Choroid plexus epithelial cell (primary cell): ENCODE measurements around the gene CPT1C.

Source experiments
- DNase-seq: peaks from one replicate; pipeline ENCODE4 v3.0.0-alpha.2; 2010; ENCODE audit warnings: low read depth
- H3K4me3 ChIP-seq: 2 replicates; pipeline ENCODE4 v1.5.1; 2011; ENCODE audit warnings: low read depth, mild to moderate bottlenecking, control low read depth, low read length, moderate library complexity
- TF ChIP-seq, protein P1 (sequence below): conservative IDR thresholded peaks from 2 replicates; pipeline ENCODE4 v1.5.1; 2011; ENCODE audit warnings: low read depth, mild to moderate bottlenecking, control low read depth, inconsistent platforms, low read length, moderate library complexity

The CPT1C gene

GRCh38 chr19:49669516-49669915 lies 21.4 kb upstream of the CPT1C start:
- H3K4me3 ChIP-seq, result no peak overlapping the region
- no peak for DNase-seq
- TF ChIP-seq, protein P1, sequence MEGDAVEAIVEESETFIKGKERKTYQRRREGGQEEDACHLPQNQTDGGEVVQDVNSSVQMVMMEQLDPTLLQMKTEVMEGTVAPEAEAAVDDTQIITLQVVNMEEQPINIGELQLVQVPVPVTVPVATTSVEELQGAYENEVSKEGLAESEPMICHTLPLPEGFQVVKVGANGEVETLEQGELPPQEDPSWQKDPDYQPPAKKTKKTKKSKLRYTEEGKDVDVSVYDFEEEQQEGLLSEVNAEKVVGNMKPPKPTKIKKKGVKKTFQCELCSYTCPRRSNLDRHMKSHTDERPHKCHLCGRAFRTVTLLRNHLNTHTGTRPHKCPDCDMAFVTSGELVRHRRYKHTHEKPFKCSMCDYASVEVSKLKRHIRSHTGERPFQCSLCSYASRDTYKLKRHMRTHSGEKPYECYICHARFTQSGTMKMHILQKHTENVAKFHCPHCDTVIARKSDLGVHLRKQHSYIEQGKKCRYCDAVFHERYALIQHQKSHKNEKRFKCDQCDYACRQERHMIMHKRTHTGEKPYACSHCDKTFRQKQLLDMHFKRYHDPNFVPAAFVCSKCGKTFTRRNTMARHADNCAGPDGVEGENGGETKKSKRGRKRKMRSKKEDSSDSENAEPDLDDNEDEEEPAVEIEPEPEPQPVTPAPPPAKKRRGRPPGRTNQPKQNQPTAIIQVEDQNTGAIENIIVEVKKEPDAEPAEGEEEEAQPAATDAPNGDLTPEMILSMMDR, result no peak

DNA sequence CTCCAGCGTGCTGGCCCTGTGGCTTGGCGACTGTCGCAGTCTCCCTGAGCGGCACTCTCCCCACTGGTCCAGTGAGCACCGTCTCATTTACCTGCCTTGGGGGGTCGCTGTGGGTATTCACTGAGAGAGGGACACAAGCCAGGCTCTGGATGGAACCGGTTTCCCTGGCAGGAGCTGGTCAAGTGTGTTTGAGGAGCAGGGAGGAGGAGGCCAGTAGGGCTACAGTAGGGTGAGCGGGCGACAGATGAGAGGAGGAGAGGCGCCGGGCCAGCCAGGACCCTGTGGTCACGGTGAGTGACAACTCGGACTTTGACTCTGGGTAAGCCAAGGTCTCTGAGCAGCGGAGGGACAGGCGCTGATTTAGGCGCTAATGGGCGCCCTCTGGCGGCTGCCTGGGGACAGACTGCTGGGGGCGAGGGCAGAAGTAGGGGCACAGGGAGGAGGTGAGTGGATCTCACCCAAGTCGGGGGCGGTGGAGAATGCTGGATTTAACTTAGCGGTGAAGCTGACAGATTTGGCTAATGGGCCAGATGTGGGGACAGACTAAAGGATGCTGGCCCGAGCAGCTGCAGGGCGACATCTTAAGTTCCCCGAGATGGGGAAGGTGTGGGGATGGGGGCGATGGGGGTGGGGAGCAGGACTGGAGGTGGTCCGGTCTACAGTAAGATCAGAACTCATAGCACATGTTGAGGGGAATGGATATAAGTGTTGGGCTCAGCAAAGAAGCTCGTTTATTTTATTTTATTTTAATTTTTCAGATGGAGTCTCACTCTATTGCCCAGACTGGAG lies 18.6 kb upstream of the CPT1C start:
- TF ChIP-seq, protein P1, result peak; percentile 94
- peak; percentile 72 for DNase-seq
- H3K4me3 ChIP-seq, result peak overlapping the region; percentile 43

DNA sequence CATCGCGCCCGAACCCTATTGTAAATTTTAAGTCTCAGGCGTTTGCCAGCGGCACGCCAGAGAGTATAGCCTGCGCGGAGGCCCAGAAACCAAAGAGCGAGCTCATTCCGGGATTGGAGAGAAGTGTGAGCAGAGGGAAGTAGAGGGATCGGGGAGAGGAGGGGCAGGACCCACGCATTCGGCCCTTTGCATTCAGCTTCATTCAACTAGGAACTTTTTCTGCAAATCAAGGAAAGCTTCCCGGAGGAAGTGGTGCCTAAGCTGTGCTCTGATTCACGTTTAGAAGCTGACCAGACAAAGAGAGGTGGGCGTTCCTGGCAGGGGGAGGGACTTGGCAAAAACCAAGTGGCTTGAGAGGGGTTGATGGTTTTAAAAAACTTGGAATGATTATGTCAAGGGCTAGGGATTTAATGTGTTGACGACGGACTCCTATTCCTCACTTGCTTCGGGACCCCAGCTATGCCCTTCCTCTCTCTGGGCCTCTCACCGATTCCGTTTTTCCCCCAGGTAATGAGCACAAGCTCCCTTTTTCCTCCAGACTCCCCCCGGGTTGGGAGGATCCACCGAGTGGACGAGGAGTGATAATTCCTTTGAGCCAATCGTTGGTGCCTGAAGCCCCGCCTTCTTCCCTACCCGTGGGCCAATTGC lies 14.7 kb upstream of the CPT1C start:
- peak overlapping the region; percentile 53 for H3K4me3 ChIP-seq
- TF ChIP-seq, protein P1, result no peak
- DNase-seq, result peak; percentile 97

GRCh38 chr19:49676784-49677230 lies 14.1 kb upstream of the CPT1C start:
- peak overlapping the region; percentile 99 for H3K4me3 ChIP-seq
- peak; percentile 100 for DNase-seq
- TF ChIP-seq, protein P1, result no peak

DNA sequence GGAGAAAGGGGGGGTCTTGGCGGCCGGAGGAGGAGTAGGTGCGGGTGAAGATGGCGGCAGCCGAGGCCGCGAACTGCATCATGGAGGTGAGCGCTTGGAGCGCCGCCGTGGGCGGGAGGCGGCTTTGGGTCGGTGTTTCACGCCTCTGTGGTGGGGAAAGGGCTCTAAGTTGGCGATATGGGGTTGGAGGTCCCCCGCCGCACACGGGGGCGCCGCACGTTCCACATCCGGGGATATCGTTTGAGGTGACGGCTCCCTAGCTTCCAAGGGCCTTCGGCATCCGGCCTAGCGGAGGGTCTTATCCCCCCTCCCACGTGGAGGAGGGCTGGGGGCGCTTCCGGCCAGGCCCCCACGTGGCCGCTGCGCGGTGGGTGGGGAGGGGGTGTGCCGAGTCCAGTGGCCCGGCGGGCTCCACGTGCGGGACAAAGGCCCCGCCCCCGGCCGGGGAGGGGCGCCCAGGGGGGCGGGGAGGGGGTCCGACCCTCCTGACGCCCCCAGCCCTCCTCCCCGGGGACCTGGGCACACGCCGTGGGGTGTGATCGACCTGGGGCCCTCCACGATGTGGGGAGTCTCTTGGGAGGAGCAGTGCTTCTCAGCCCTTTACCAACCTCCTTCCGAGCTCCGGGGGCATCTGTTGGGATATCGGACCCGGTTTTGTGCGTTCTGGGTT lies 13.6 kb upstream of the CPT1C start, which contains the start of gene PRMT1:
PRMT1 (plus strand) TSS at position 41 of the 670 bp plus-strand sequence; CDS start at position 51, 10 bp downstream.
- H3K4me3 ChIP-seq, result peak within 1 kb of the TSS; percentile 99
- peak; percentile 36 for DNase-seq
- TF ChIP-seq, protein P1, result no peak

DNA sequence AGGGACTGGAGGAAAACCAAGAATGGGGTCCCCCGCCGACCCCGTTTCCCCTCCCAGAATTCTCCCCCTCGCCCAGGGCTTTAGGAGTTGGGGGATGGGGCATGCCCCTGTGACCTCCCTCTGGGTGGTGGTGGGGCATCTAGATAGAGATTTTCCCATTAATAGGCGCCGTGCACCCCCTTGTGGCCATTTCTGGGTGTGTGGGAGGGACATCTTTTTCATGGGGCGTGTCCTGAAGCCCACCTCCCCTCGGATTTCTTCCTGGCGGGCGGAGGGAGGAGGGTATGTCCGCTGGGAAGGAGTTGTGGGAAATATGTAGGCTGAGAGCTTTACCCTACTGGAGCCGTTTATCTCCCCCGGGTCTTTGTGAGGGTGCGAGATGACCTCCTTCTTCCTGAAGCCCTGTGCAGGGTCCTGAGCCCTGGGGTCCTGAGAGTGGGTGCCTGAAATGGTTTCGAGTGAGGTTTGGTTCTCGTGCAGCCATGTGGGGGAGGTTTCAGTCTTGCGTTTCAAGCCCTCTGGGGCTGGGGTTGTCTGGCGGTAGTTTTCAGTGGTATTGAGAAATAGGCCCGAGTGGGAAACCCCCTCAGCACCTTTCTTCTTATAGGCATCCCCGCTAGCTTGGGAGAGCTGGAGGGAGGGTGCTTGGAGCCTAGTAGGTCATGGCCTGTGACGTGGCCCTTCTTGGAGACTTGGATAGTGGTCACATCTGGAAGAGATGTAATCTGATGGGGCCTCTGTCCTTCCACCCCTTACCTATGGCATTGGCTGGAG lies 12.8 kb upstream of the CPT1C start:
- TF ChIP-seq, protein P1, result peak; percentile 73
- DNase-seq, result peak; percentile 72
- peak overlapping the region; percentile 99 for H3K4me3 ChIP-seq
